ENCODE results near the gene P2RX4.

Gene P2RX4

GRCh38 chr12:121184984-121185889, 24.7 kb upstream of the P2RX4 start:
- no peak for TF ChIP-seq CTCF (IDR thresholded peaks at IDR 0.05; ENCODE audit: low read depth, low read length)
- no peak for DNase-seq
- no peaks in the 10 kb centered on the region for H3K27me3 ChIP-seq (ENCODE audit: insufficient read depth, low read depth, severe bottlenecking)
- no peak overlapping the region for H3K27ac ChIP-seq
- H3K4me3 ChIP-seq (ENCODE audit: low read depth, low read length) = no peak overlapping the region
- H3K36me3 ChIP-seq = no peaks in the 10 kb centered on the region
- no peaks in the 10 kb centered on the region for H3K9me3 ChIP-seq (ENCODE audit: severe bottlenecking)

GRCh38 chr12:121186826-121187225, 23.1 kb upstream of the P2RX4 start:
- Histone ChIP-seq H3K36me3 (no peaks in the 10 kb centered on the region), H3K27me3 (ENCODE audit: insufficient read depth, low read depth, severe bottlenecking) (no peaks in the 10 kb centered on the region), H3K4me3 (ENCODE audit: low read depth, low read length) (no peak overlapping the region), H3K27ac (no peak overlapping the region), H3K9me3 (ENCODE audit: severe bottlenecking) (no peaks in the 10 kb centered on the region)
- TF ChIP-seq CTCF (IDR thresholded peaks at IDR 0.05; ENCODE audit: low read depth, low read length) = no peak
- DNase-seq = no peak

GRCh38 chr12:121187501-121187900, 22.4 kb upstream of the P2RX4 start:
- no peak for DNase-seq
- TF ChIP-seq CTCF (IDR thresholded peaks at IDR 0.05; ENCODE audit: low read depth, low read length) = no peak
- Histone ChIP-seq H3K4me3 (ENCODE audit: low read depth, low read length) (no peak overlapping the region), H3K36me3 (no peaks in the 10 kb centered on the region), H3K9me3 (ENCODE audit: severe bottlenecking) (no peaks in the 10 kb centered on the region), H3K27ac (no peak overlapping the region), H3K27me3 (ENCODE audit: insufficient read depth, low read depth, severe bottlenecking) (no peaks in the 10 kb centered on the region)

GRCh38 chr12:121188227-121188626, 21.7 kb upstream of the P2RX4 start:
- no peak overlapping the region for H3K4me3 ChIP-seq (ENCODE audit: low read depth, low read length)
- TF ChIP-seq CTCF (IDR thresholded peaks at IDR 0.05; ENCODE audit: low read depth, low read length) = no peak
- no peak overlapping the region for H3K27ac ChIP-seq
- H3K36me3 ChIP-seq = no peaks in the 10 kb centered on the region
- DNase-seq = no peak
- H3K27me3 ChIP-seq (ENCODE audit: insufficient read depth, low read depth, severe bottlenecking) = no peaks in the 10 kb centered on the region
- no peaks in the 10 kb centered on the region for H3K9me3 ChIP-seq (ENCODE audit: severe bottlenecking)

GRCh38 chr12:121189131-121189530, 20.8 kb upstream of the P2RX4 start:
- Histone ChIP-seq H3K36me3 (no peaks in the 10 kb centered on the region), H3K27ac (no peak overlapping the region), H3K4me3 (ENCODE audit: low read depth, low read length) (no peak overlapping the region), H3K9me3 (ENCODE audit: severe bottlenecking) (no peaks in the 10 kb centered on the region), H3K27me3 (ENCODE audit: insufficient read depth, low read depth, severe bottlenecking) (no peaks in the 10 kb centered on the region)
- no peak for DNase-seq
- TF ChIP-seq CTCF (IDR thresholded peaks at IDR 0.05; ENCODE audit: low read depth, low read length) = no peak

Data from WERI-Rb-1 (cell line).